HG03175 (cell line): Measurements from ENCODE around the gene ABTB2.

Experiments used
- ATAC-seq: cut with Tn5 transposase; IDR thresholded peaks from one replicate; pipeline ENCODE4 v1.9.1; 2021; ENCODE audit warnings: mild to moderate bottlenecking, moderate library complexity; ENCODE audit not compliant: unreplicated experiment

Gene ABTB2

GRCh38 chr11:34178209-34178821, 179.5 kb downstream of the ABTB2 start:
- no peak for ATAC-seq

GRCh38 chr11:34176751-34177209, 181.0 kb downstream of the ABTB2 start:
- no peak for ATAC-seq

- ATAC-seq = no peak
These were observed 182.4 kb downstream of the ABTB2 start for GRCh38 chr11:34175284-34176019.

- ATAC-seq = peak; percentile 81
These were observed 183.3 kb downstream of the ABTB2 start for GRCh38 chr11:34174412-34175041.

GRCh38 chr11:34173050-34173449, 184.8 kb downstream of the ABTB2 start:
- ATAC-seq = no peak

GRCh38 chr11:34169686-34170085, 188.1 kb downstream of the ABTB2 start:
- no peak for ATAC-seq

- ATAC-seq = no peak
These were observed 189.0 kb downstream of the ABTB2 start for GRCh38 chr11:34168642-34169420.

GRCh38 chr11:34167961-34168360, 189.8 kb downstream of the ABTB2 start:
- no peak for ATAC-seq

GRCh38 chr11:34166806-34167740, 190.7 kb downstream of the ABTB2 start:
- no peak for ATAC-seq

- ATAC-seq = no peak
These were observed 191.8 kb downstream of the ABTB2 start for GRCh38 chr11:34165786-34166555.

- no peak for ATAC-seq
These were observed 192.7 kb downstream of the ABTB2 start for GRCh38 chr11:34165121-34165520.

GRCh38 chr11:34162856-34163255, 195.0 kb downstream of the ABTB2 start:
- ATAC-seq = no peak

GRCh38 chr11:34162493-34162820, 195.4 kb downstream of the ABTB2 start:
- ATAC-seq = no peak

- no peak for ATAC-seq
These were observed 195.9 kb downstream of the ABTB2 start for GRCh38 chr11:34161812-34162492.

- no peak for ATAC-seq
These were observed 196.4 kb downstream of the ABTB2 start for GRCh38 chr11:34161361-34161760.

GRCh38 chr11:34160791-34161190, 197.0 kb downstream of the ABTB2 start:
- no peak for ATAC-seq

- ATAC-seq = no peak
These were observed 197.6 kb downstream of the ABTB2 start for GRCh38 chr11:34160049-34160721.

- no peak for ATAC-seq
These were observed 199.1 kb downstream of the ABTB2 start for GRCh38 chr11:34158661-34159060.
